Natural killer cell (primary cell): ENCODE results near the gene ATP5F1A. TPM values are rescaled to one million over a fixed set of nuclear protein-coding genes. Genes with fewer than 3 reads are reported as not detected.
"Not testable (repeated sequence)": the region's sequence is repeated elsewhere in the genome, so short reads cannot be mapped to it uniquely, and the experiment has no call there.

ENCODE experiments used
- ATAC-seq, 3 donors: fragments of 150-1000 bp in 2 of 3; fragments of 200-7000 bp in 1 of 3; cut with Tn5 transposase; 1 replicate in 1 of 3; 2 replicates in 2 of 3; pipeline ENCODE4 v1.10.0; 2021; ENCODE audit warnings: mild to moderate bottlenecking in 2 of 3, moderate library complexity in 2 of 3
- DNase-seq, 2 donors: peaks; one replicate each; pipeline versions ENCODE4 v3.0.0 to v3.0.0-alpha.2; 2013 to 2021; ENCODE audit warnings: mixed read lengths in 1 of 2
- H3K27ac ChIP-seq: one replicate; pipeline ENCODE4 v1.5.1; 2013; ENCODE audit warnings: mild to moderate bottlenecking, low read length
- H3K27me3 ChIP-seq: one replicate; pipeline ENCODE4 v1.6.1; 2013; ENCODE audit warnings: low read length; ENCODE audit not compliant: control insufficient read depth, insufficient read depth
- H3K36me3 ChIP-seq: one replicate; pipeline ENCODE4 v1.6.1; 2013; ENCODE audit warnings: low read length; ENCODE audit not compliant: control insufficient read depth, insufficient read depth
- H3K4me1 ChIP-seq: one replicate; pipeline ENCODE4 v1.6.1; 2013; ENCODE audit warnings: low read length; ENCODE audit not compliant: control insufficient read depth, insufficient read depth
- H3K4me3 ChIP-seq: one replicate; pipeline ENCODE4 v1.5.1; 2013; ENCODE audit warnings: low read length
- H3K9me3 ChIP-seq: one replicate; pipeline ENCODE4 v1.6.1; 2013; ENCODE audit warnings: low read length; ENCODE audit not compliant: control insufficient read depth, insufficient read depth
- H3K27ac Mint-ChIP-seq, 2 donors: one replicate each; pipeline ENCODE4 v1.8.0; 2022; ENCODE audit warnings: mild to moderate bottlenecking in 2 of 2, mixed read lengths in 2 of 2, moderate library complexity in 1 of 2
- H3K27me3 Mint-ChIP-seq, 2 donors: one replicate each; pipeline ENCODE4 v1.8.0; 2022; ENCODE audit warnings: low read depth in 2 of 2, mixed read lengths in 2 of 2
- H3K36me3 Mint-ChIP-seq: one replicate; pipeline ENCODE4 v1.8.0; 2022; ENCODE audit warnings: mixed read lengths
- H3K4me1 Mint-ChIP-seq, 2 donors: one replicate each; pipeline ENCODE4 v1.8.0; 2022; ENCODE audit warnings: mixed read lengths in 2 of 2
- H3K4me3 Mint-ChIP-seq: one replicate; pipeline ENCODE4 v1.8.0; 2022; ENCODE audit warnings: mild to moderate bottlenecking, moderate library complexity, mixed read lengths
- H3K9me3 Mint-ChIP-seq, 2 donors: one replicate each; pipeline ENCODE4 v1.8.0; 2022; ENCODE audit warnings: mixed read lengths in 2 of 2
- CTCF ChIP-seq: fragments of 200-600 bp; IDR thresholded peaks from one replicate; pipeline ENCODE4 v1.8.0; 2022; ENCODE audit warnings: antibody characterized with exemption
- WGBS: methylation state at CpG from one replicate; pipeline ENCODE4 v1.1.7; 2013; ENCODE audit warnings: missing lambda C conversion rate; ENCODE audit not compliant: insufficient coverage; 5-methylcytosine and 5-hydroxymethylcytosine counted together
- intact Hi-C: fragments of 100-400 bp; cut with micrococcal nuclease; formaldehyde crosslinking; loops from one replicate; pipeline ENCODE4 v1.14.2; 2022
- total RNA-seq, 4 donors: library from RNA; stranded (reverse); fragments of 120-200 nt in 1 of 4; gene quantifications; one replicate each; pipeline versions ENCODE4 v1.2.3 to v1.2.4, GENCODE V29; 2013 to 2022

Gene ATP5F1A
- total RNA-seq, 3 donors from 2014 or later (not counting 1 experiment from before 2014, with no cell fraction given), result 209 to 218 (median 218) TPM

GRCh38 chr18:46050268-46050667, 47.8 kb downstream of the ATP5F1A start:
- H3K27me3 Mint-ChIP-seq, result no peaks in the 10 kb centered on the region
- no peaks in the 10 kb centered on the region for H3K36me3 ChIP-seq
- H3K4me1 Mint-ChIP-seq, result peaks cover 50 to 53% of the 10 kb centered on the region in 2 donors
- no peak overlapping the region for H3K4me3 ChIP-seq
- DNase-seq (no peak), ATAC-seq (no peak)
- H3K4me3 Mint-ChIP-seq, result no peak overlapping the region
- no peaks in the 10 kb centered on the region for H3K36me3 Mint-ChIP-seq
- peaks cover 12% of the 10 kb centered on the region for H3K4me1 ChIP-seq
- H3K9me3 ChIP-seq, result no peaks in the 10 kb centered on the region
- no peak overlapping the region for H3K27ac ChIP-seq
- no peaks in the 10 kb centered on the region for H3K9me3 Mint-ChIP-seq
- WGBS, result 100% methylated on average over 3 of the region's 5 CpGs
- H3K27ac Mint-ChIP-seq, result no peak overlapping the region
- intact Hi-C loops, result no loop called here
- no peaks in the 10 kb centered on the region for H3K27me3 ChIP-seq
- TF ChIP-seq CTCF, result no peak

- 100% methylated on average over 1 of the region's 1 CpG for WGBS
- no peaks in the 10 kb centered on the region for H3K9me3 ChIP-seq
- Mint-ChIP-seq H3K27ac (no peak overlapping the region), H3K27me3 (no peaks in the 10 kb centered on the region), H3K36me3 (no peaks in the 10 kb centered on the region), H3K4me1 (peaks cover 40 to 41% of the 10 kb centered on the region in 2 donors), H3K4me3 (no peak overlapping the region), H3K9me3 (no peaks in the 10 kb centered on the region)
- H3K27me3 ChIP-seq, result no peaks in the 10 kb centered on the region
- no peak for TF ChIP-seq CTCF
- H3K4me1 ChIP-seq, result peaks cover 2% of the 10 kb centered on the region
- no peak overlapping the region for H3K4me3 ChIP-seq
- no peaks in the 10 kb centered on the region for H3K36me3 ChIP-seq
- intact Hi-C loops, result no loop called here
- DNase-seq (no peak), ATAC-seq (no peak)
- H3K27ac ChIP-seq, result no peak overlapping the region
Measured at GRCh38 chr18:46048641-46049040, 49.5 kb downstream of the ATP5F1A start.

DNA sequence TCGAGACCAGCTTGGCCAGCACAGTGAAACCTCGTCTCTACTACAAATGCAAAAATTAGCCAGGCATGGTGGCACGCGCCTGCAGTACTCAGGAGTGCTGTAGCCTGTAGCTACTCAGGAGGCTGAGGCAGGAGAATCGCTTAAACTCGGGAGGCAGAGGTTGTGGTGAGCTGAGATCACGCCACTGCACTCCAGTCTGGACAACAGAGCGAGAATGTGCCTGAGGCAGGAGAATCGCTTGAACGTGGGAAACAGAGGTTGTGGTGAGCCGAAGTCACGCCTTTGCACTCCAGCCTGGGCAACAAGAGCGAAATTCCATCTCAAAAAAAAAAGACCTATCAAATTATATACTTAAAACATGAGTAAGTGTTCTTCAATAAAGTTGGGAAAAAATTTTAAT, 50.7 kb downstream of the ATP5F1A start:
- H3K9me3 Mint-ChIP-seq, H3K4me3 ChIP-seq, intact Hi-C loops, H3K9me3 ChIP-seq, H3K4me3 Mint-ChIP-seq, H3K36me3 ChIP-seq, H3K27ac Mint-ChIP-seq, H3K27ac ChIP-seq, DNase-seq, H3K27me3 Mint-ChIP-seq, ATAC-seq, H3K36me3 Mint-ChIP-seq, H3K27me3 ChIP-seq: not testable (repeated sequence)
- peaks cover 40 to 41% of the 10 kb centered on the region in 2 donors for H3K4me1 Mint-ChIP-seq
- WGBS, result 90% methylated on average over 10 of the region's 13 CpGs
- H3K4me1 ChIP-seq, result peaks cover 12% of the 10 kb centered on the region

DNA sequence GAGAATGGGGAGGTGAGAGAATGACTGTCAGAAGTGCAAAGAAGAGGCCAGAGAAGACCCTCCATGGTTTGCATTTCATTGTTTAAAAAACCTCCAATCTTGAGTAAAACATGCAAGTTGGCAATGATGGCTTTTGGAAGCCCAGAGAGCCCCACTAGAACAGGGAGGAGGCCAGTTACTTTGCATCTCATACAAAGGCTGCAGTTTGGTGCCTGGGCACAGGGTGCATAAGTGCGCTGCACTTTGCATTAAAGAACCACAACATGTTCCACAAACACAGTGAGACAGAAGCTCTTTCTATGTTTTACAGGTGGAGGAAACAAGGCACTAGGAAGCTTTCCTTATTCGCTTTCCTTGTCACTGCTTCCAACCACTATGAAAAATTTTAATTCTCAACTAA, 51.4 kb downstream of the ATP5F1A start:
- Histone ChIP-seq H3K4me1 (peaks cover 13% of the 10 kb centered on the region), H3K4me3 (no peak overlapping the region), H3K27me3 (no peaks in the 10 kb centered on the region), H3K36me3 (no peaks in the 10 kb centered on the region), H3K9me3 (no peaks in the 10 kb centered on the region), H3K27ac (no peak overlapping the region)
- peaks cover 40 to 41% of the 10 kb centered on the region in 2 donors for H3K4me1 Mint-ChIP-seq
- intact Hi-C loops, result no loop called here
- DNase-seq, result no peak
- WGBS, result 83% methylated on average over 2 of the region's 2 CpGs
- no peaks in the 10 kb centered on the region for H3K9me3 Mint-ChIP-seq
- no peaks in the 10 kb centered on the region for H3K36me3 Mint-ChIP-seq
- H3K27ac Mint-ChIP-seq, result no peak overlapping the region
- no peaks in the 10 kb centered on the region for H3K27me3 Mint-ChIP-seq
- no peak overlapping the region for H3K4me3 Mint-ChIP-seq
- no peak for ATAC-seq
- TF ChIP-seq CTCF, result no peak
